Activated naive CD8-positive, alpha-beta T cell treated with anti-CD3 and anti-CD28 coated beads, Interleukin-2, amount 10 ng/mL, durations not matched to agents 7 days and 5 days (primary cell): ENCODE data around the gene ARL8B. TPM values are rescaled to one million over a fixed set of nuclear protein-coding genes. Genes with fewer than 3 reads are reported as not detected.
A peak's percentile ranks its signal among the peaks of the same experiment; 100 is the strongest.

Experiments
- ATAC-seq: fragments of 150-1000 bp; cut with Tn5 transposase; one replicate; pipeline ENCODE4 v1.10.0; 2021; ENCODE audit warnings: low read depth, moderate library complexity
- POLR2A ChIA-PET: fragments of 350-600 bp; sonication (Branson Sonifier 250); formaldehyde crosslinking; loops from one replicate; lab custom pipeline; 2021; ENCODE audit warnings: antibody characterized with exemption; lab: Charles Lee
- DNase-seq: peaks from one replicate; pipeline ENCODE4 v3.0.0; 2021
- H3K27ac Mint-ChIP-seq: one replicate; pipeline ENCODE4 v1.8.0; 2022; ENCODE audit warnings: mild to moderate bottlenecking, mixed read lengths
- H3K27me3 Mint-ChIP-seq: one replicate; pipeline ENCODE4 v1.8.0; 2022; ENCODE audit warnings: mild to moderate bottlenecking, moderate library complexity, mixed read lengths
- H3K36me3 Mint-ChIP-seq: one replicate; pipeline ENCODE4 v1.8.0; 2021; ENCODE audit warnings: mild to moderate bottlenecking, mixed read lengths
- H3K4me1 Mint-ChIP-seq: one replicate; pipeline ENCODE4 v1.8.0; 2021; ENCODE audit warnings: mixed read lengths
- H3K4me3 Mint-ChIP-seq: one replicate; pipeline ENCODE4 v1.8.0; 2022; ENCODE audit warnings: mild to moderate bottlenecking, moderate library complexity, mixed read lengths
- H3K9me3 Mint-ChIP-seq: one replicate; pipeline ENCODE4 v1.8.0; 2021; ENCODE audit warnings: mixed read lengths
- total RNA-seq, 2 experiments: library from RNA; stranded (reverse); gene quantifications; one replicate each; pipeline ENCODE4 v1.2.3, GENCODE V29; 2021

Gene ARL8B
- total RNA-seq, 2 experiments from 2014 or later = 43.3 to 43.9 TPM

DNA sequence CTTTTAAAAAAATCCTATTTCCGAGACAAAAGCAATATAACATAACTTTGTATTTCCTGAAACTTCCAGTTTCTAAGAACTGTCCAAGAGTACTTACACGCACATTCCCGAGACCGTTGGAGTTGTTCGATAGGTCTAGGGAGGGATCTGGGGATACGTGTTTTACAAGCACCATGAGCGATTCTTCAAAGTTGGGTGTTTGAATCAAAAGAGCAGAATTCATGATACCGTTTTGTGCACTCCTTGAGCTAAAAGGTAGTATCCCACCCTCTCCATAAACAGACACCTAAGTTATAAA is 64.7 kb downstream of the ARL8B start:
- Mint-ChIP-seq H3K36me3 (peaks cover 23% of the 10 kb centered on the region), H3K4me3 (peak overlapping the region; percentile 99), H3K4me1 (peaks cover 24% of the 10 kb centered on the region), H3K27ac (peak overlapping the region; percentile 96), H3K27me3 (no peaks in the 10 kb centered on the region), H3K9me3 (no peaks in the 10 kb centered on the region)
- DNase-seq (no peak), ATAC-seq (no peak)
- POLR2A ChIA-PET = interaction anchor here (0.8 to 4.5 kb wide), 2 partner anchors 10 to 64 kb away, joined by 5 to 72 read pairs; no protein-coding TSS in a partner anchor

DNA sequence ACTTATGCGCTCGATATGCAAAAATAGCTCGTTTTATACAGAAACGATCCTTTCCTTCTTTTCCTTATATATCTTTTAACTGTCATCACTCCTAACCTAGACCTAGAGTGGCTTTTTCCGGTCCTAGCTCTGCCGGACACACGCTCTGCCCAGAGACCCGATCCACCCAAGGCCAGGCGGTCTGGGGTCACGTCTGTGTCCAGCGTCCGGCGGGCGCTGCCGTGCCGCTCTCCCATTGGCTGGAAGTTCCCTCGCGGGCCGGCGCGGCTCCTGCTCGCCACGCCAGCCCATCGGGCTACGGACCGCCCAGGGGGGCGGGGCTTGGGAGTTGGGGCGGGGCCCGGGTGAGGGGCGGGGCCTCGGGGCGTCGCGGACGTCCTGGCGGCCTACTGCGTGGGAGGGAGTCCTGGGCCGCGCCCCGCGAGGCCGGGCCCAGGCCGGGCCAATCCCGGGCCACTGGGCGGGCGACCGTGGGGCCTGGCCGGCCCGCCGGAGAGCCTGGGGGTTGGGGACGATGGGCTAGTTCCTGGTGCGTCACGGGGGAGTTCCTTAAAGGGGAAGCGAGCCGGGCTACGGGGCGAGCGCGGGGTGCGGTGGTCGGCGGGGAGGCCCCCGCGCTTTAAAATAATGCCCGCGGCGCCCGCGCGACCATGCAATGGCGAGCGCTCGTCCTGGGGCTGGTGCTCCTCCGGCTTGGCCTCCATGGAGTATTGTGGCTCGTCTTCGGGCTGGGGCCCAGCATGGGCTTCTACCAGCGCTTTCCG is 65.2 kb downstream of the ARL8B start, which contains the start of gene EDEM1:
Gene EDEM1 (plus strand): TSS at position 552 of the 764 bp plus-strand sequence. CDS start 99 bp downstream, at position 651.
- DNase-seq (peak; percentile 99), ATAC-seq (peak; percentile 96)
- peaks cover 18% of the 10 kb centered on the region for H3K36me3 Mint-ChIP-seq
- peak within 1 kb of the TSS; percentile 99 for H3K4me3 Mint-ChIP-seq
- POLR2A ChIA-PET = interaction anchor here (0.8 to 4.5 kb wide), 5 partner anchors 10 to 694 kb away, joined by 5 to 72 read pairs (median 8); partner anchors contain the start of genes ARL8B, BHLHE40 and ITPR1
- no peaks in the 10 kb centered on the region for H3K27me3 Mint-ChIP-seq
- H3K27ac Mint-ChIP-seq = peak within 1 kb of the TSS; percentile 100
- peaks cover 28% of the 10 kb centered on the region for H3K4me1 Mint-ChIP-seq
- no peaks in the 10 kb centered on the region for H3K9me3 Mint-ChIP-seq

DNA sequence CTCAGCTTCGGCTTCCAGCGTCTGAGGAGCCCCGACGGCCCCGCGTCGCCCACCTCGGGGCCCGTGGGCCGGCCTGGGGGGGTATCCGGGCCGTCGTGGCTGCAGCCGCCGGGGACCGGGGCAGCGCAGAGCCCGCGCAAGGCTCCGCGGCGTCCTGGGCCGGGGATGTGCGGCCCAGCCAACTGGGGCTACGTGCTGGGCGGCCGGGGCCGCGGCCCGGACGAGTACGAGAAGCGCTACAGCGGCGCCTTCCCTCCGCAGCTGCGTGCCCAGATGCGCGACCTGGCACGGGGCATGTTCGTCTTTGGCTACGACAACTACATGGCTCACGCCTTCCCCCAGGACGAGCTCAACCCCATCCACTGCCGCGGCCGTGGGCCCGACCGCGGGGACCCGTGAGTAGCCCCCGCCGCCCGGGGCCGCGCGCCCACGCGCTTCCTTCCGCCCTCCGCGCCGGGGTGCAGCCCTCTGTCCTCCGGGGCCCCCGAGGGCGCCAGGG is 65.9 kb downstream of the ARL8B start:
- H3K27ac Mint-ChIP-seq = peak overlapping the region; percentile 100
- POLR2A ChIA-PET = interaction anchor here (0.6 to 4.5 kb wide), 7 partner anchors 9 to 695 kb away, joined by 3 to 72 read pairs (median 5); partner anchors contain the start of genes ARL8B, BHLHE40 and ITPR1
- peak overlapping the region; percentile 99 for H3K4me3 Mint-ChIP-seq

DNA sequence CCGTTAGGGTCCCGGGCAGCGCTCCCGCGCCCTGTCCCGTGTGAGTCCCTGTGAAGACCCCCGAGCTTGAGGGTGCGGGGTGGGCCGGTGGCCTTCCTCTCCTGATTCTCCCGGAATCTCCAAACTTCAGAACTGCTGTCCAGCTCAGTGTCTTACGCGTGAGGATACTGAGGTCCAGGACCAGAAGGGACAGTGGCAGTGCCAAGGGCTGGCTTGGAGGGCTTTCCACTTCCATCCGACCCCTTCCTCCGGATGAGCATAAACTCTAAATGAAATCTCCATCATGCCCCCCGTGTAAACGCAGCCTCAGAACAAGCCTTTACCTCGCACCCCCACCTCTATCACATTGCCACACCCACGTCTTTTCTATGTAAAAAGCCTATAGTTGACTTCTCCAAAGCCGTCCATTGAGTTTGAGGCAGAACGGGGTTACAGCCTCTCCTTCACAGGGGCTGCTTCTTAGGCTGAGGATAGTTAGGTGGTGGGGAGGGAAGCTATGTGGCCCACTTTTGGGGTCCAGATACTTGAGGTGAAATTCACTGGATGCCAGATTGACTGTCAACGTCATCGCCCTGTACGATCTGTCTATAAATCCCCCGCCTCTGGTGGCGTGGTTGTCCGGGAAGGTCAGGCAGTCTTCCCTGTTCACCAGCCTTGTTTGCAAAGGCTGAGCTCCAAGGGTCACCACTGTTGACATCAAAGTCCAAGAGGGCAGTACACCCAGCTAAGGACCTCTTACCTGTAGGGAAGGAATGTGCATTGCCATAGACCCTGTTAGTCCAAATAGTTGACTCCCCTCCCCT is 66.5 kb downstream of the ARL8B start:
- H3K9me3 Mint-ChIP-seq = no peaks in the 10 kb centered on the region
- peak; percentile 7 for ATAC-seq
- peak overlapping the region; percentile 97 for H3K4me3 Mint-ChIP-seq
- H3K4me1 Mint-ChIP-seq = peaks cover 35% of the 10 kb centered on the region
- POLR2A ChIA-PET = interaction anchor here (0.6 to 4.5 kb wide), 8 partner anchors 9 to 696 kb away, joined by 3 to 72 read pairs (median 4); partner anchors contain the start of genes ARL8B, BHLHE40 and ITPR1
- DNase-seq = no peak
- H3K27me3 Mint-ChIP-seq = no peaks in the 10 kb centered on the region
- peaks cover 23% of the 10 kb centered on the region for H3K36me3 Mint-ChIP-seq
- peak overlapping the region; percentile 100 for H3K27ac Mint-ChIP-seq

More for the DNA sequence above, 65.9 kb downstream of the ARL8B start:
- Mint-ChIP-seq H3K4me1 (peaks cover 32% of the 10 kb centered on the region), H3K27me3 (no peaks in the 10 kb centered on the region), H3K9me3 (no peaks in the 10 kb centered on the region), H3K36me3 (peaks cover 22% of the 10 kb centered on the region)
- DNase-seq (peak; percentile 79), ATAC-seq (peak; percentile 31)

DNA sequence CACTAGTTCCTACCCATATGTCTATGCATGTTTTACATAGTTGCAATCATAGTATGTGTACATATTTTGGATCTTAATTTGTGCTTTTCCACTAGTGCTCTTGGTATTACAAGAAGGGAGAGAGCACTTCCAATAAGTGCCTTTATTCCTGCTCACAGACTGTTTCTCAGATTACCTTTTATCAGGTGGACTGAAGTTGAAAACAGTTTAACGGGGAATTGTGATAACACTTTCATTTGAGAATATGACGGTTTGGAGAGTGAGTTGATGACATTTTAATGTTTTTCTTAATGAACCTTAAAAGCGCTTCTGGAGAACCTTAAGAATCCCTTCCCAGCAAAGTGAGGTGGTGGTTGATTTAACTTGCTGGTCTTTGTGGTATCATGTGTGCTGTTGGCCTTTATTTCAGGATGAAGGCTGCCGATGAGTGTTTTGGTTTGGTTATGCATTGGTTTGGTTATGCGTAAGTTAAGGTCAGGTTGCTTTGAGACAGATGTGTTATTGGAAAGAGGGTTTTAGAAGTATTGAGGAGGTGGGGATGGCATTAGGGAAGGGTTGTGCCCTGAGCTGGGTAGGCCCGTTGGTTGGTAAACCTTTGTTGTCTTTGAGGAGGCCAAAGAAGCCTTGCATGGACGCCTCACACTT is 68.2 kb downstream of the ARL8B start:
- Mint-ChIP-seq H3K4me1 (peaks cover 49% of the 10 kb centered on the region), H3K9me3 (no peaks in the 10 kb centered on the region), H3K36me3 (peaks cover 25% of the 10 kb centered on the region), H3K27ac (peak overlapping the region; percentile 87), H3K27me3 (no peaks in the 10 kb centered on the region), H3K4me3 (peak overlapping the region; percentile 97)
- DNase-seq = no peak
- POLR2A ChIA-PET = no interaction called here
- ATAC-seq = no peak

DNA sequence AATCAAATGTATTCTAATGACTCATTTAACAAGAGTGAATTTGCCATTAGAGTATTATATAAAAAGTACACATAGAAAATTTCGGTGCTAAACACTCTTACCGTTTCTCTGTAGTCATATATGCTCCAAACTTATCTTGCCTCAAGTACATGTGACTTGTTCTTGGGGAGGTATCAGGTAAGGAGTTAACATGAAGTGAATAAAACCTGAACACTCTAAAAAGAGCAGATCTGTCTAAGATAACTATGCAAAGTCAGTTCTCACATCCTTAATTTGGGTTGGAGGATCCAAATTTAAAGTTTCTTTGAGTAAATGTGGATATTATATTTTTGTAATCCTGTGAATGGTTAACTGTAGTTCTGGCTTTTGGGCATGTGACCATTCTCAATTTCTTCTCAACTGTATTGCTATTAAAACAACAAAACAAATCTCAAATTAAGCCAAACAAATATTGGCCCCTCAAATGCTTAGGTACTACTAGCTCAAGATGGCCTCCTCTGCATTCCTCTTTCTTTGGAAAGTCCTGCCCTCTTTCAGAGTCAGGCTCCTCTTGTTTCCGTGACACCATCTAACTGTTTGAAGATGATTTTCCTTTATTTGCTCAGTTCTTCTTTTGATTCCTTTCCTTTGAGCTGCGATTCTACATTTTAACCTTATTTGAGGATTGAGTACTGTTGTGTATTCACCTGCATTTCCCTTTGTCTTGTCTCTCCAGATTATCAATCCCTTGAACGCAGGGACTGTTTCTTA is 69.6 kb downstream of the ARL8B start:
- peak overlapping the region; percentile 71 for H3K27ac Mint-ChIP-seq
- POLR2A ChIA-PET = no interaction called here
- DNase-seq = no peak
- peaks cover 61% of the 10 kb centered on the region for H3K4me1 Mint-ChIP-seq
- H3K9me3 Mint-ChIP-seq = no peaks in the 10 kb centered on the region
- no peaks in the 10 kb centered on the region for H3K27me3 Mint-ChIP-seq
- H3K4me3 Mint-ChIP-seq = peak overlapping the region; percentile 61
- H3K36me3 Mint-ChIP-seq = peaks cover 34% of the 10 kb centered on the region
- no peak for ATAC-seq

DNA sequence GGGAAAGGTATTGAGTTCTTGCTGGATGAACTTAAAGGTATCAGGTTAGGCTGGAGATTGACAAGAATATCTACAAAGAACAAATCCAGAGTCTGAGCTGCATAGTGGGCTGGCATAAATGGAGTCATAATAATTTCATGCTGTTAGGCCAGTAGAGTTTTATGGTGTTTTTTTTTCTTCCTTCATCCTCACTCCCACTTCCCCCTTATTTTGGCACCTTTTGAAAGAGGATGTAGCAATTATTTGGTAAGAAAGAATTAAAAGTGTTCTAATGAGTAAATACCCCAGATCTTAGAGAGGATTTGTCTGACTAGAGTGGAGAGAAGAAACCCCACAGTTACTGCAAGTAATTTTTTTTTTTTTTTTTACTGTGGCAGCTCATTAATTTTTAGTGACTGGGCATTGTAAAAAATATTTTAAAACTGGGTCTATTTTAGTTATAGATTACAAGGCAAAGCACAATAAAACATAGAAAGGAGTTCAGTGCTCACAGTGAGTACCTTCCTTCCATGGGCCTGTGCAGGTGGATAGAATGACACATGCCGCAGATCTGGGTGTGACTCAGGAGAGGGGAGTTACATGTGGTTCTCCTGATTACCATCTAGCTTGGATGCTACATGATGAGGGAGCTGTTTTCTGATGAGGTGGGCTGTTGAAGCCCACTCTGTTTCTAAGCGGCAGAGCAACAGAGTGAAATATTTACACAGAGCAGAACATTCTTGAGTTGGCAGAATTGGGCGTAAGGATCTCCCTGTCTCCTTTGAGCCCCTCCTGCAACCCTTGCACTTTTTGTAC is 70.7 kb downstream of the ARL8B start:
- peaks cover 42% of the 10 kb centered on the region for H3K36me3 Mint-ChIP-seq
- DNase-seq = no peak
- H3K4me1 Mint-ChIP-seq = peaks cover 69% of the 10 kb centered on the region
- peak overlapping the region; percentile 71 for H3K27ac Mint-ChIP-seq
- peak overlapping the region; percentile 61 for H3K4me3 Mint-ChIP-seq
- H3K9me3 Mint-ChIP-seq = no peaks in the 10 kb centered on the region
- POLR2A ChIA-PET = interaction anchor here (0.7 kb wide), 1 partner anchor 692 kb away, joined by 3 read pairs; no protein-coding TSS in a partner anchor
- H3K27me3 Mint-ChIP-seq = no peaks in the 10 kb centered on the region
- ATAC-seq = no peak

DNA sequence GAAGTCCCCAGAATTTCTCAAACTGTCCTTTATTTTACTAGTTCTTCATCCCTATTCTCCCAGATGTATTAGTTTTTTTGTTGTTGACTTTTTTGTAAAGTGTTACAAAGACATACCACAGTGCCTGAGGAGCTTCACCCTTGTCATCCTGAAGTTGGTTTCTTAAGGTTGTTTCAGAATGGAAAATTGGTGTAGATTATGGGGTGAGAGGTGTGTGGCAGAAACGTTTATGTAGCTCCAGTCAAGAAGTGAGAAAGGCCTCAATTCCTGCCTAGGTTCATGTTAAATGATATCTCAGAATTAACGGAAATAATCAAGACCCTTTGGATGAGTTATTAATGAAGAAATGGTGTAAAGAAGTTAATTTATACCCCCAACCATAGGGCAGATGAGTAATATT is 72.2 kb downstream of the ARL8B start:
- POLR2A ChIA-PET = interaction anchor here (1.6 kb wide), 1 partner anchor 71 kb away, joined by 8 read pairs; no protein-coding TSS in a partner anchor
- peak overlapping the region; percentile 72 for H3K4me3 Mint-ChIP-seq
- DNase-seq (no peak), ATAC-seq (peak; percentile 6)
- H3K4me1 Mint-ChIP-seq = peaks cover 82% of the 10 kb centered on the region
- peak overlapping the region; percentile 91 for H3K27ac Mint-ChIP-seq
- H3K36me3 Mint-ChIP-seq = peaks cover 46% of the 10 kb centered on the region
- H3K27me3 Mint-ChIP-seq = no peaks in the 10 kb centered on the region
- no peaks in the 10 kb centered on the region for H3K9me3 Mint-ChIP-seq

DNA sequence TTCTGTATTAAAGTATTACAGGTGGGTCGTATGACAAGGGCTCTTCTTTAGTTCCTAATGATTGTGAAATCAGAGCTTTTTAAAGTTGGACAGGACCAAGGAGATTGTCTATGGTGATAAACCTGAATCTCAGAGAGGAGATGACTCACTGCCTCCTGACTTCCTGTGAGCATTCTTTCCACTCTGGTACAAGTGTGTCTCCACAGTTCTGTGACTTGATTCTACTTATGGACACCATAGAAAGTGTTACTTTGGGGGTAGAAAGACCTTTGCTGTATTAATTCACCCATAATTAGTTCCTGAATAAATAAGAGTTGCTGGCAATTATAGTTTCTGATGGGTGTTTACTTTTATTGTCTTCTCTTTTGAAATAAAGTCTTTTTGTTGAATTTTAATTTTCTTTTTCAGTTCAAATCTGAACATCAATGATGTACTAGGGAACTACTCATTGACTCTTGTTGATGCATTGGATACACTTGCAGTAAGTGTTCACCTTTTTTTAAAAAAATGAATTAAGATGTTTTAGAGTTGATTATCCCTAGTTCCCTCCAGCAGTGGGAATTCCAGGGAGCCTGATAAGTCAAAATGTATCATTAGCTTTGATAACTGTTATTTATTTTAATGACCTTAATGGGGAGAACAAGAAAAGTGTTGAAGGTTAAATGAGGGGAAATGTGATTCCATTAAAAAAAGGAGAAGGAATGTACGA is 72.9 kb downstream of the ARL8B start:
- Mint-ChIP-seq H3K9me3 (no peaks in the 10 kb centered on the region), H3K4me3 (peak overlapping the region; percentile 72), H3K4me1 (peaks cover 79% of the 10 kb centered on the region), H3K27me3 (no peaks in the 10 kb centered on the region), H3K27ac (peak overlapping the region; percentile 91), H3K36me3 (peaks cover 49% of the 10 kb centered on the region)
- DNase-seq = no peak
- POLR2A ChIA-PET = interaction anchor here (1.6 to 4.4 kb wide), 2 partner anchors 7 to 72 kb away, joined by 8 to 72 read pairs; partner anchors contain the start of gene EDEM1
- ATAC-seq = peak; percentile 63

DNA sequence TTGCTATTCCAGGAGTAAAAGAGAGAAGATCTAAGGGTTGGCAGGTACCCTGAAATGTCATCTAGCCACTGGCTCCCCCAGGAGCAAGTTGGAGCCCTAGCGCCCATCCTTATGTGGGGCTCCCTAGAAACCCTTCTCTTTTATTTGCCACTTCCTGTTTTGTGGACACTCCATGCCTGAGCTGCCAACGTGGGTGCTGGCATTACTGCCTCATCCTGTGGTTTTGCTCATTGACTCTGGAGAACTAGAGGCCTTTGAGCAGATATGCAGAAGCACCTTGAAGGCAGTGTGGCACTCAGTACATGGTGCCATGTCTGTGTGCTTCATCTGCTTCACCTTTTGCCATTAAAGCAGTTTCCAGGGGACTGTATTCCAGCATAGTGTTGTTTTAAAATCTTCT is 73.5 kb downstream of the ARL8B start:
- ATAC-seq (no peak), DNase-seq (no peak)
- Mint-ChIP-seq H3K9me3 (no peaks in the 10 kb centered on the region), H3K4me3 (peak overlapping the region; percentile 72), H3K27ac (peak overlapping the region; percentile 91), H3K36me3 (peaks cover 47% of the 10 kb centered on the region), H3K27me3 (no peaks in the 10 kb centered on the region), H3K4me1 (peaks cover 75% of the 10 kb centered on the region)
- POLR2A ChIA-PET = interaction anchor here (1.6 to 4.4 kb wide), 2 partner anchors 8 to 73 kb away, joined by 8 to 72 read pairs; partner anchors contain the start of gene EDEM1

DNA sequence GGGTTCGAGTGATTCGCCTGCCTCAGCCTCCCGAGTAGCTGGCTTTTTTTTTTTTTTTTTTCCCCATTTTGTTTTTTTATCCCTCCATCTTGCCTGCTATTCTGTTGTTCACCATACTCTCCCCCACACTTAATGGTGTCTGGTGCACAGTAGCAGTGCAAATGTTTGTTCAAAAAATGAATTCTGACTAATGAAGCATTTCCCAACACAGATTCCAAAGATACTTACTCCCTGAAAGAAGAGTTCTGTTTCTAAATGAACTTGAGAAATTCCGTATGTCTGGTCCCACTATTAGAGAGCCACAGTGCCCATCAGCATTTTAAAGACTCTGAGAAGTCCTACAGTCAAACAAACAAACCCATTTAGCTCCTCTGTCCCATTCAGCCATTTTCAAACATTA is 74.9 kb downstream of the ARL8B start:
- Mint-ChIP-seq H3K4me3 (peak overlapping the region; percentile 72), H3K27ac (peak overlapping the region; percentile 91), H3K4me1 (peaks cover 69% of the 10 kb centered on the region), H3K36me3 (peaks cover 46% of the 10 kb centered on the region), H3K9me3 (no peaks in the 10 kb centered on the region), H3K27me3 (no peaks in the 10 kb centered on the region)
- POLR2A ChIA-PET = interaction anchor here (0.6 to 4.4 kb wide), 6 partner anchors 10 to 730 kb away, joined by 3 to 72 read pairs (median 3); partner anchors contain the start of genes BHLHE40, EDEM1 and ITPR1
- DNase-seq (no peak), ATAC-seq (no peak)
